ENCODE measurements around the gene PLEKHG1. TPM values are rescaled to one million over a fixed set of nuclear protein-coding genes. Genes with fewer than 3 reads are reported as not detected.

Gene PLEKHG1
- total RNA-seq, 1 donor = 1.7 TPM

GRCh38 chr6:150622941-150623874 lies 23.5 kb downstream of the PLEKHG1 start:
- DNase-seq (ENCODE audit: low read depth) = no peak
- H3K4me3 ChIP-seq (ENCODE audit: low read depth, low read length) = no peak overlapping the region
- TF ChIP-seq, protein P1, sequence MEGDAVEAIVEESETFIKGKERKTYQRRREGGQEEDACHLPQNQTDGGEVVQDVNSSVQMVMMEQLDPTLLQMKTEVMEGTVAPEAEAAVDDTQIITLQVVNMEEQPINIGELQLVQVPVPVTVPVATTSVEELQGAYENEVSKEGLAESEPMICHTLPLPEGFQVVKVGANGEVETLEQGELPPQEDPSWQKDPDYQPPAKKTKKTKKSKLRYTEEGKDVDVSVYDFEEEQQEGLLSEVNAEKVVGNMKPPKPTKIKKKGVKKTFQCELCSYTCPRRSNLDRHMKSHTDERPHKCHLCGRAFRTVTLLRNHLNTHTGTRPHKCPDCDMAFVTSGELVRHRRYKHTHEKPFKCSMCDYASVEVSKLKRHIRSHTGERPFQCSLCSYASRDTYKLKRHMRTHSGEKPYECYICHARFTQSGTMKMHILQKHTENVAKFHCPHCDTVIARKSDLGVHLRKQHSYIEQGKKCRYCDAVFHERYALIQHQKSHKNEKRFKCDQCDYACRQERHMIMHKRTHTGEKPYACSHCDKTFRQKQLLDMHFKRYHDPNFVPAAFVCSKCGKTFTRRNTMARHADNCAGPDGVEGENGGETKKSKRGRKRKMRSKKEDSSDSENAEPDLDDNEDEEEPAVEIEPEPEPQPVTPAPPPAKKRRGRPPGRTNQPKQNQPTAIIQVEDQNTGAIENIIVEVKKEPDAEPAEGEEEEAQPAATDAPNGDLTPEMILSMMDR (IDR thresholded peaks at IDR 0.05; ENCODE audit: insufficient read depth, low read depth, low read length) = no peak

DNA sequence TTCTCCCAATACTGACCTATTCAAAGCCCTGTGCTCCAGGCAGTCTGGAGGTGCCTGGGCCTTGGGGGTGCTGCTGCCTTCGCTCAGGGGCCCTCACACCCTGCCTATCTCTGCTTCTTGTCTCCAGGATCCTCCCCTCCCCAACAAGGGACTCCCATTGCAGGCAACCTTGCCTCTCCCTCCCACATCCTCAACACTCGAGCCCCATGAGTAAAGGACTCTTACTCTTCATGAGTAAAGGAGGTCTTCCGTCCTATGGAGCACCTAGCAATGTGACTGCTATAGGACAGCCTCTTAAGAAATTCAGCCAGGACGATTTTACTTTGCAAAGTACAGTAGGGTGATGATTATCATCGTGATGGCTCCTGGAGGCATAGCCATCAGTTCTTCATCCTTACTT lies 24.5 kb downstream of the PLEKHG1 start:
- no peak overlapping the region for H3K4me3 ChIP-seq (ENCODE audit: low read depth, low read length)
- TF ChIP-seq, protein P1 (IDR thresholded peaks at IDR 0.05; ENCODE audit: insufficient read depth, low read depth, low read length) = no peak
- DNase-seq (ENCODE audit: low read depth) = no peak

GRCh38 chr6:150625927-150626326 lies 26.2 kb downstream of the PLEKHG1 start:
- H3K4me3 ChIP-seq (ENCODE audit: low read depth, low read length) = no peak overlapping the region
- no peak for DNase-seq (ENCODE audit: low read depth)
- TF ChIP-seq, protein P1 (IDR thresholded peaks at IDR 0.05; ENCODE audit: insufficient read depth, low read depth, low read length) = no peak

DNA sequence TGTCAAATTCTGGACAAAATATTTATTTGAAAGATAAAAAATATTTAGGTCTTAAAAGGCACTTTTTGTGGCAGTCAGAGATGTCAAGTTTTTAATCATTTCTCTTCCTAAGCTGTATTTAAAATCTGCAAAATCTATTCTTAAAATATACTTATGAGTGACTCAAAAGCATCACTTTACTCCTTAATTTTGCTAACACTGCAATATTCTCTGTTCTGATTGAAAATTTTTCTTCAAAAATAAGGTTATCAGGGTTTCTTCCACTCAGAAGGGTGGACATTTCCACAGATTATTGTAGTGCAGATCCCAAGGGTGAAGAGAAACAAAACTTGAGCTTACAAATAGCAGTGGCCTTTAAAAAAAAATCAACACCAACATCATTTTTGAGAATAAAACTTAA lies 27.5 kb downstream of the PLEKHG1 start:
- TF ChIP-seq, protein P1 (IDR thresholded peaks at IDR 0.05; ENCODE audit: insufficient read depth, low read depth, low read length) = no peak
- H3K4me3 ChIP-seq (ENCODE audit: low read depth, low read length) = no peak overlapping the region
- no peak for DNase-seq (ENCODE audit: low read depth)

- DNase-seq (ENCODE audit: low read depth) = peak; percentile 94
- no peak overlapping the region for H3K4me3 ChIP-seq (ENCODE audit: low read depth, low read length)
- TF ChIP-seq, protein P1 (IDR thresholded peaks at IDR 0.05; ENCODE audit: insufficient read depth, low read depth, low read length) = no peak
Observed at GRCh38 chr6:150627585-150628025, 27.9 kb downstream of the PLEKHG1 start.

GRCh38 chr6:150628908-150629307 lies 29.2 kb downstream of the PLEKHG1 start:
- no peak overlapping the region for H3K4me3 ChIP-seq (ENCODE audit: low read depth, low read length)
- DNase-seq (ENCODE audit: low read depth) = no peak
- TF ChIP-seq, protein P1 (IDR thresholded peaks at IDR 0.05; ENCODE audit: insufficient read depth, low read depth, low read length) = no peak
